DOHH2 (cell line): ENCODE results near the gene HBD.

Experiments used
- CTCF ChIP-seq: fragments of 200-600 bp; sonication (generic); IDR thresholded peaks from one replicate; pipeline ENCODE4 v1.5.1; 2014; ENCODE audit warnings: antibody characterized with exemption, mild to moderate bottlenecking, low read depth, low read length; ENCODE audit not compliant: poor library complexity, severe bottlenecking
- EZH2phosphoT487 ChIP-seq: fragments of 200-600 bp; sonication (generic); IDR thresholded peaks from 2 replicates; pipeline ENCODE4 v1.6.1; 2017; ENCODE audit warnings: borderline replicate concordance, mild to moderate bottlenecking, antibody characterized with exemption, low read length, moderate library complexity, mixed read lengths

- TF ChIP-seq CTCF, result no peak
- no peak for TF ChIP-seq EZH2phosphoT487
Observed at GRCh38 chr11:5252192-5252918, 18.1 kb upstream of the HBD start.
